Ammon's horn (tissue), 1 donor: ENCODE measurements around the gene RTKN.

Experiments
- DNase-seq: peaks from one replicate; pipeline ENCODE4 v3.0.0-alpha.2; 2016; ENCODE audit warnings: low spot score

The RTKN gene

GRCh38 chr2:74375838-74376237, 65.9 kb downstream of the RTKN start:
- no peak for DNase-seq
